Gastrocnemius medialis (tissue), 4 donors: ENCODE measurements around the gene CREBRF.

Experiments used
- POLR2A ChIP-seq, 2 donors: fragments of 450-650 bp; IDR thresholded peaks; one replicate each; pipeline ENCODE4 v1.6.1; 2017; ENCODE audit warnings: antibody characterized with exemption in 2 of 2, mild to moderate bottlenecking in 2 of 2, moderate library complexity in 2 of 2
- TF ChIP-seq, protein P1 (sequence below), 5 experiments: fragments of 450-650 bp in 3 of 5; fragments of 200-600 bp in 2 of 5; sonication (generic) in 2 of 5; IDR thresholded peaks in 4 of 5; conservative IDR thresholded peaks in 1 of 5; 1 replicate in 4 of 5; 2 replicates in 1 of 5; pipeline ENCODE4 v1.5.1; 2016 to 2019; ENCODE audit warnings: antibody characterized with exemption in 5 of 5, mild to moderate bottlenecking in 3 of 5, moderate library complexity in 3 of 5

DNA sequence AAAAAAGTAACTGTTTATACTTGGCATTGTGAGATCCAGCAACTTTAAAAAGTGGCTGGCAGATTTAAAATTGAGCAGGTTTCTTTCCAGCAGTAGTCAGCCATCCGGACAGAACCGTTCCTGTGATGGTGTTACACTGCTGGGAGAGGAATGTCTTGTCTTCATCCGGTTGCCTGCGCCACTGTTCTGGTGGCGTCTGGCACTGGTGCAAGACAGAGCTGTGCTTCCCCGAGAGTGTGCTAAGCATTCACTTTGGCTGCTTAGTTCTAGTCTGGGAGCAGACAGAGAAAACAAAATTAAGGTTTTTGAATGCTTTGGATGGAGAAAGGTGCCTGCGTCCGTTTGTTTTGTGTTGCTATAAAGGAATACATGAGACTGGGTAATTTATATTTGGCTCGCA, 35.5 kb upstream of the CREBRF start:
- TF ChIP-seq POLR2A (IDR thresholded peaks at IDR 0.05): no peak
- TF ChIP-seq, protein P1, sequence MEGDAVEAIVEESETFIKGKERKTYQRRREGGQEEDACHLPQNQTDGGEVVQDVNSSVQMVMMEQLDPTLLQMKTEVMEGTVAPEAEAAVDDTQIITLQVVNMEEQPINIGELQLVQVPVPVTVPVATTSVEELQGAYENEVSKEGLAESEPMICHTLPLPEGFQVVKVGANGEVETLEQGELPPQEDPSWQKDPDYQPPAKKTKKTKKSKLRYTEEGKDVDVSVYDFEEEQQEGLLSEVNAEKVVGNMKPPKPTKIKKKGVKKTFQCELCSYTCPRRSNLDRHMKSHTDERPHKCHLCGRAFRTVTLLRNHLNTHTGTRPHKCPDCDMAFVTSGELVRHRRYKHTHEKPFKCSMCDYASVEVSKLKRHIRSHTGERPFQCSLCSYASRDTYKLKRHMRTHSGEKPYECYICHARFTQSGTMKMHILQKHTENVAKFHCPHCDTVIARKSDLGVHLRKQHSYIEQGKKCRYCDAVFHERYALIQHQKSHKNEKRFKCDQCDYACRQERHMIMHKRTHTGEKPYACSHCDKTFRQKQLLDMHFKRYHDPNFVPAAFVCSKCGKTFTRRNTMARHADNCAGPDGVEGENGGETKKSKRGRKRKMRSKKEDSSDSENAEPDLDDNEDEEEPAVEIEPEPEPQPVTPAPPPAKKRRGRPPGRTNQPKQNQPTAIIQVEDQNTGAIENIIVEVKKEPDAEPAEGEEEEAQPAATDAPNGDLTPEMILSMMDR (IDR thresholded peaks at IDR 0.05 in 4 of 5, conservative IDR thresholded peaks at IDR 0.05 in 1 of 5): no peak
